NCI-H128 (cell line): Measurements from ENCODE around the gene TGFB3.

ENCODE experiments used
- DNase-seq: peaks from one replicate; lab custom pipeline; 2025; ENCODE audit not compliant: unreplicated experiment; lab: John Stamatoyannopoulos, UW

Gene TGFB3

DNA sequence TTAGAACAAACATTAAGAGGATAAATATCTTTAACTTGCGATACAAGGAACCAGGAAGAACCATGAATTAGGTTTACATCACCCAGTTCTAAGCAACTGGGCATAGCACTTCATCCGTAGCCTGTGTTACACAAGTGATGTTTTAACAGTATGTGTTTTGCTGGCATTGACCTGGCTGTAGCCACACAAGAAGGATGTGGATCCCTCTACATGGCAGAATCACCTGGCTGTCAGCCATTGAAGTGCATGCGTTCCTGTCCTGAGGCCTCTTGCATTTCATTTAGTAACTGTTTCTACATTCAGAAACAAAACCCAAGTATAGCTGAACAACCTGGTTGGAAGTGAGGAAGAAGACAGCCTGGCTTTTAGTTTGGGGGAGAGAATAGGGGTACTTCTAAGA is 72.2 kb downstream of the TGFB3 start:
- DNase-seq, result no peak
